Natural killer cell (primary cell): ENCODE results near the gene POLE4. TPM values are rescaled to one million over a fixed set of nuclear protein-coding genes. Genes with fewer than 3 reads are reported as not detected.
A peak's percentile ranks its signal among the peaks of the same experiment; 100 is the strongest.

Experiments
- ATAC-seq, 3 donors: fragments of 150-1000 bp in 2 of 3; fragments of 200-7000 bp in 1 of 3; cut with Tn5 transposase; 1 replicate in 1 of 3; 2 replicates in 2 of 3; pipeline ENCODE4 v1.10.0; 2021; ENCODE audit warnings: mild to moderate bottlenecking in 2 of 3, moderate library complexity in 2 of 3
- DNase-seq, 2 donors: peaks; one replicate each; pipeline versions ENCODE4 v3.0.0 to v3.0.0-alpha.2; 2013 to 2021; ENCODE audit warnings: mixed read lengths in 1 of 2
- H3K27ac ChIP-seq: one replicate; pipeline ENCODE4 v1.5.1; 2013; ENCODE audit warnings: mild to moderate bottlenecking, low read length
- H3K27me3 ChIP-seq: one replicate; pipeline ENCODE4 v1.6.1; 2013; ENCODE audit warnings: low read length; ENCODE audit not compliant: control insufficient read depth, insufficient read depth
- H3K36me3 ChIP-seq: one replicate; pipeline ENCODE4 v1.6.1; 2013; ENCODE audit warnings: low read length; ENCODE audit not compliant: control insufficient read depth, insufficient read depth
- H3K4me1 ChIP-seq: one replicate; pipeline ENCODE4 v1.6.1; 2013; ENCODE audit warnings: low read length; ENCODE audit not compliant: control insufficient read depth, insufficient read depth
- H3K4me3 ChIP-seq: one replicate; pipeline ENCODE4 v1.5.1; 2013; ENCODE audit warnings: low read length
- H3K9me3 ChIP-seq: one replicate; pipeline ENCODE4 v1.6.1; 2013; ENCODE audit warnings: low read length; ENCODE audit not compliant: control insufficient read depth, insufficient read depth
- H3K27ac Mint-ChIP-seq, 2 donors: one replicate each; pipeline ENCODE4 v1.8.0; 2022; ENCODE audit warnings: mild to moderate bottlenecking in 2 of 2, mixed read lengths in 2 of 2, moderate library complexity in 1 of 2
- H3K27me3 Mint-ChIP-seq, 2 donors: one replicate each; pipeline ENCODE4 v1.8.0; 2022; ENCODE audit warnings: low read depth in 2 of 2, mixed read lengths in 2 of 2
- H3K36me3 Mint-ChIP-seq: one replicate; pipeline ENCODE4 v1.8.0; 2022; ENCODE audit warnings: mixed read lengths
- H3K4me1 Mint-ChIP-seq, 2 donors: one replicate each; pipeline ENCODE4 v1.8.0; 2022; ENCODE audit warnings: mixed read lengths in 2 of 2
- H3K4me3 Mint-ChIP-seq: one replicate; pipeline ENCODE4 v1.8.0; 2022; ENCODE audit warnings: mild to moderate bottlenecking, moderate library complexity, mixed read lengths
- H3K9me3 Mint-ChIP-seq, 2 donors: one replicate each; pipeline ENCODE4 v1.8.0; 2022; ENCODE audit warnings: mixed read lengths in 2 of 2
- WGBS: methylation state at CpG from one replicate; pipeline ENCODE4 v1.1.7; 2013; ENCODE audit warnings: missing lambda C conversion rate; ENCODE audit not compliant: insufficient coverage; 5-methylcytosine and 5-hydroxymethylcytosine counted together
- intact Hi-C: fragments of 100-400 bp; cut with micrococcal nuclease; formaldehyde crosslinking; loops from one replicate; pipeline ENCODE4 v1.14.2; 2022
- total RNA-seq, 4 donors: library from RNA; stranded (reverse); fragments of 120-200 nt in 1 of 4; gene quantifications; one replicate each; pipeline versions ENCODE4 v1.2.3 to v1.2.4, GENCODE V29; 2013 to 2022
- TF ChIP-seq, protein P1 (sequence below): fragments of 200-600 bp; IDR thresholded peaks from one replicate; pipeline ENCODE4 v1.8.0; 2022; ENCODE audit warnings: antibody characterized with exemption

POLE4 gene
- total RNA-seq, 3 donors from 2014 or later (not counting 1 experiment from before 2014, with no cell fraction given), result 31.1 to 35.3 (median 34.4) TPM

- ATAC-seq (no peak), DNase-seq (peak in 1 of 2 donors; percentile 53)
- intact Hi-C loops, result no loop called here
- Mint-ChIP-seq H3K27me3 (no peaks in the 10 kb centered on the region), H3K36me3 (no peaks in the 10 kb centered on the region), H3K9me3 (no peaks in the 10 kb centered on the region), H3K4me3 (peak overlapping the region; percentile 82), H3K4me1 (peaks cover 28 to 29% of the 10 kb centered on the region in 2 donors), H3K27ac (peak overlapping the region; percentile 75 to 88)
- Histone ChIP-seq H3K9me3 (no peaks in the 10 kb centered on the region), H3K4me1 (peaks cover 13% of the 10 kb centered on the region), H3K4me3 (peak overlapping the region; percentile 76), H3K27ac (peak overlapping the region; percentile 92), H3K36me3 (peaks cover 5% of the 10 kb centered on the region), H3K27me3 (no peaks in the 10 kb centered on the region)
- 80% methylated on average over 10 of the region's 10 CpGs for WGBS
- TF ChIP-seq, protein P1, sequence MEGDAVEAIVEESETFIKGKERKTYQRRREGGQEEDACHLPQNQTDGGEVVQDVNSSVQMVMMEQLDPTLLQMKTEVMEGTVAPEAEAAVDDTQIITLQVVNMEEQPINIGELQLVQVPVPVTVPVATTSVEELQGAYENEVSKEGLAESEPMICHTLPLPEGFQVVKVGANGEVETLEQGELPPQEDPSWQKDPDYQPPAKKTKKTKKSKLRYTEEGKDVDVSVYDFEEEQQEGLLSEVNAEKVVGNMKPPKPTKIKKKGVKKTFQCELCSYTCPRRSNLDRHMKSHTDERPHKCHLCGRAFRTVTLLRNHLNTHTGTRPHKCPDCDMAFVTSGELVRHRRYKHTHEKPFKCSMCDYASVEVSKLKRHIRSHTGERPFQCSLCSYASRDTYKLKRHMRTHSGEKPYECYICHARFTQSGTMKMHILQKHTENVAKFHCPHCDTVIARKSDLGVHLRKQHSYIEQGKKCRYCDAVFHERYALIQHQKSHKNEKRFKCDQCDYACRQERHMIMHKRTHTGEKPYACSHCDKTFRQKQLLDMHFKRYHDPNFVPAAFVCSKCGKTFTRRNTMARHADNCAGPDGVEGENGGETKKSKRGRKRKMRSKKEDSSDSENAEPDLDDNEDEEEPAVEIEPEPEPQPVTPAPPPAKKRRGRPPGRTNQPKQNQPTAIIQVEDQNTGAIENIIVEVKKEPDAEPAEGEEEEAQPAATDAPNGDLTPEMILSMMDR, result no peak
These were observed 786 bp downstream of the POLE4 start for GRCh38 chr2:74959106-74959751.

DNA sequence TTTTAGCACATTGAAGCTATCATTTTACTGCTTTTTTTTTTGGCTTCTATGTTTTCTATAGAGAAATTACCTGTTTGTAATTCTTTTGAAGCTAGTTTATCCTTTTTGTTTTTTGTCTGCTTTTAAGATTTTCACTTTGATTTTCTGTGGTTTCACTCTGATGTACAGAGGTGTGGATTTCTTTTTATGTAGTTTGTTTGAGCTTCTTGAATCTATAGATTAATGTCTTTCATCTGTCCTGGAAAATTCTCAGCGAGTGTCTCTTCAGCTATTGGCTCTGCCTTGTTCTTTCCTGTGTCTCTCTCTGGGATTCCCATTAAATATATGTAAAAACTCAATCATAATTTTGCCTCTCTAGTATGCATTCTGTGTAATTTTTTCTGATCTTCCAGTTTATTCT lies 8.4 kb downstream of the POLE4 start:
- TF ChIP-seq, protein P1, result no peak
- Histone ChIP-seq H3K4me1 (no peaks in the 10 kb centered on the region), H3K36me3 (peaks cover 8% of the 10 kb centered on the region), H3K9me3 (no peaks in the 10 kb centered on the region), H3K4me3 (no peak overlapping the region), H3K27ac (no peak overlapping the region), H3K27me3 (no peaks in the 10 kb centered on the region)
- peaks cover 10 to 12% of the 10 kb centered on the region in 2 donors for H3K4me1 Mint-ChIP-seq
- peak in 1 of 2 donors; percentile 7 for DNase-seq
- no peaks in the 10 kb centered on the region for H3K9me3 Mint-ChIP-seq
- no peak overlapping the region for H3K27ac Mint-ChIP-seq
- H3K27me3 Mint-ChIP-seq, result no peaks in the 10 kb centered on the region
- intact Hi-C loops, result no loop called here
- H3K4me3 Mint-ChIP-seq, result no peak overlapping the region
- ATAC-seq, result no peak
- 70% methylated on average over 1 of the region's 1 CpG for WGBS
- peaks cover 10% of the 10 kb centered on the region for H3K36me3 Mint-ChIP-seq

DNA sequence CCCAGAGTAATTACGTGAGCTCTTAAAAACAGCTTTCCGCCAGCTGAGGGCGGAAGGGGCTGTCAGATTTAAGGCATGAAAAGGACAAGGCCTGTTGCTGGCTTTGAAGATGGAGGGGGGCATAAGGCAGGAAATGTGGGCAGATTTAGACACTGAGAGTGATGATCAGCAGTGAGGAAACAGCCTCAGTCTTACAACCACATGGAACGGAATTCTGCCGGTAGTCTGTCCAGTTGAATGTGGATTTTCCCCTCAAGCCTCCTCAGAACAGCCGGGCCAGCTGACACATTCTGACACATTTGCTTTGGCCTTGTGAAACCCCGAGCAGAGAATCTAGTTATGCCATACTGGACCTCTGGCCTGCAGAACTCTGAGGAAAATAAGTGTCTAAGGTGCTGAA lies 16.6 kb downstream of the POLE4 start:
- H3K4me3 ChIP-seq, result no peak overlapping the region
- TF ChIP-seq, protein P1, result no peak
- H3K27ac ChIP-seq, result no peak overlapping the region
- no peaks in the 10 kb centered on the region for H3K36me3 ChIP-seq
- Mint-ChIP-seq H3K4me1 (no peaks in the 10 kb centered on the region), H3K4me3 (no peak overlapping the region), H3K9me3 (no peaks in the 10 kb centered on the region), H3K27me3 (no peaks in the 10 kb centered on the region), H3K27ac (no peak overlapping the region), H3K36me3 (no peaks in the 10 kb centered on the region)
- no peaks in the 10 kb centered on the region for H3K4me1 ChIP-seq
- 98% methylated on average over 7 of the region's 7 CpGs for WGBS
- DNase-seq (no peak), ATAC-seq (no peak)
- H3K27me3 ChIP-seq, result no peaks in the 10 kb centered on the region
- no peaks in the 10 kb centered on the region for H3K9me3 ChIP-seq
- intact Hi-C loops, result no loop called here

DNA sequence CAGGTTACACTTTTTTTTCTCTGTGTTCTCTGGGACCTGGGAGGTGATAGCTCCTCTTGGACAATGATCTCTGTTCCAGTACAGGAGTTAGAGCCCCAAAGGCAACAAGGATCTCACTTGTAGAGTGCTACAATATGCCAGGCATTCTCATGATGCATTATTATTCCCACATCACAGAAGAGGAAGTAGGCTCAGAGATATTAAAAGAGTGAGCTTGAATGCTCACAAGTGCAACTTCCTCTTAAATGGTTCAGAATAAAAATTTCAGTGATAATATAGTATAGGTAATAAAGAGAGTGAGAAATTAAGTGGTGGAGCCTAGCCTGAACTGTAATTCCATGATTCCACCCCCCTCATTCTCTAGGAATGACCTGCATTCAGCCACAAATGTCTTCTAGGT lies 21.4 kb downstream of the POLE4 start:
- no peak for ATAC-seq
- H3K27ac Mint-ChIP-seq, result no peak overlapping the region
- intact Hi-C loops, result no loop called here

More for the DNA sequence above, 21.4 kb downstream of the POLE4 start:
- DNase-seq, result no peak
- Mint-ChIP-seq H3K27me3 (no peaks in the 10 kb centered on the region), H3K36me3 (no peaks in the 10 kb centered on the region), H3K4me3 (no peak overlapping the region), H3K4me1 (no peaks in the 10 kb centered on the region), H3K9me3 (no peaks in the 10 kb centered on the region)
- no peaks in the 10 kb centered on the region for H3K9me3 ChIP-seq
- TF ChIP-seq, protein P1, result no peak
- no peaks in the 10 kb centered on the region for H3K27me3 ChIP-seq
- no peaks in the 10 kb centered on the region for H3K4me1 ChIP-seq
- H3K36me3 ChIP-seq, result no peaks in the 10 kb centered on the region
- no peak overlapping the region for H3K27ac ChIP-seq
- H3K4me3 ChIP-seq, result no peak overlapping the region
